ENCODE results near the gene SPTBN5.

The SPTBN5 gene

GRCh38 chr15:41825572-41826535, 68.0 kb downstream of the SPTBN5 start:
- TF ChIP-seq POLR2A (IDR thresholded peaks at IDR 0.05; ENCODE audit: low read length), result no peak
- TF ChIP-seq GATA1 (IDR thresholded peaks at IDR 0.05; ENCODE audit: low read depth, low read length), result no peak
- DNase-seq, result no peak

- no peak for DNase-seq
- TF ChIP-seq POLR2A (IDR thresholded peaks at IDR 0.05; ENCODE audit: low read length) (no peak), GATA1 (IDR thresholded peaks at IDR 0.05; ENCODE audit: low read depth, low read length) (no peak)
Measured at GRCh38 chr15:41825145-41825544, 68.7 kb downstream of the SPTBN5 start.

GRCh38 chr15:41824062-41824745, 69.6 kb downstream of the SPTBN5 start:
- no peak for DNase-seq
- TF ChIP-seq POLR2A (IDR thresholded peaks at IDR 0.05; ENCODE audit: low read length), result no peak
- no peak for TF ChIP-seq GATA1 (IDR thresholded peaks at IDR 0.05; ENCODE audit: low read depth, low read length)

GRCh38 chr15:41823502-41823901, 70.4 kb downstream of the SPTBN5 start:
- no peak for DNase-seq
- TF ChIP-seq POLR2A (IDR thresholded peaks at IDR 0.05; ENCODE audit: low read length) (no peak), GATA1 (IDR thresholded peaks at IDR 0.05; ENCODE audit: low read depth, low read length) (no peak)

GRCh38 chr15:41822957-41823356, 70.9 kb downstream of the SPTBN5 start:
- no peak for DNase-seq
- TF ChIP-seq GATA1 (IDR thresholded peaks at IDR 0.05; ENCODE audit: low read depth, low read length) (no peak), POLR2A (IDR thresholded peaks at IDR 0.05; ENCODE audit: low read length) (no peak)

- no peak for DNase-seq
- TF ChIP-seq POLR2A (IDR thresholded peaks at IDR 0.05; ENCODE audit: low read length) (no peak), GATA1 (IDR thresholded peaks at IDR 0.05; ENCODE audit: low read depth, low read length) (no peak)
Measured at GRCh38 chr15:41822471-41822870, 71.4 kb downstream of the SPTBN5 start.

GRCh38 chr15:41821831-41822230, 72.0 kb downstream of the SPTBN5 start:
- TF ChIP-seq GATA1 (IDR thresholded peaks at IDR 0.05; ENCODE audit: low read depth, low read length) (no peak), POLR2A (IDR thresholded peaks at IDR 0.05; ENCODE audit: low read length) (no peak)
- no peak for DNase-seq

GRCh38 chr15:41820791-41821423, 72.9 kb downstream of the SPTBN5 start:
- TF ChIP-seq POLR2A (IDR thresholded peaks at IDR 0.05; ENCODE audit: low read length), result no peak
- TF ChIP-seq GATA1 (IDR thresholded peaks at IDR 0.05; ENCODE audit: low read depth, low read length), result no peak
- no peak for DNase-seq

GRCh38 chr15:41819455-41820050, 74.3 kb downstream of the SPTBN5 start:
- TF ChIP-seq POLR2A (IDR thresholded peaks at IDR 0.05; ENCODE audit: low read length), result no peak
- TF ChIP-seq GATA1 (IDR thresholded peaks at IDR 0.05; ENCODE audit: low read depth, low read length), result no peak
- no peak for DNase-seq

GRCh38 chr15:41817781-41818180, 76.1 kb downstream of the SPTBN5 start:
- DNase-seq, result no peak
- no peak for TF ChIP-seq POLR2A (IDR thresholded peaks at IDR 0.05; ENCODE audit: low read length)
- no peak for TF ChIP-seq GATA1 (IDR thresholded peaks at IDR 0.05; ENCODE audit: low read depth, low read length)

- no peak for DNase-seq
- no peak for TF ChIP-seq GATA1 (IDR thresholded peaks at IDR 0.05; ENCODE audit: low read depth, low read length)
- no peak for TF ChIP-seq POLR2A (IDR thresholded peaks at IDR 0.05; ENCODE audit: low read length)
Measured at GRCh38 chr15:41817327-41817726, 76.5 kb downstream of the SPTBN5 start.

GRCh38 chr15:41816788-41817187, 77.1 kb downstream of the SPTBN5 start:
- no peak for TF ChIP-seq GATA1 (IDR thresholded peaks at IDR 0.05; ENCODE audit: low read depth, low read length)
- no peak for TF ChIP-seq POLR2A (IDR thresholded peaks at IDR 0.05; ENCODE audit: low read length)
- no peak for DNase-seq

GRCh38 chr15:41814534-41814933, 79.3 kb downstream of the SPTBN5 start:
- DNase-seq, result no peak

GRCh38 chr15:41813426-41813825, 80.4 kb downstream of the SPTBN5 start:
- TF ChIP-seq POLR2A (IDR thresholded peaks at IDR 0.05; ENCODE audit: low read length), result no peak
- no peak for TF ChIP-seq GATA1 (IDR thresholded peaks at IDR 0.05; ENCODE audit: low read depth, low read length)
- DNase-seq, result no peak

More at GRCh38 chr15:41814534-41814933, 79.3 kb downstream of the SPTBN5 start:
- TF ChIP-seq POLR2A (IDR thresholded peaks at IDR 0.05; ENCODE audit: low read length) (no peak), GATA1 (IDR thresholded peaks at IDR 0.05; ENCODE audit: low read depth, low read length) (no peak)

All from erythroblast (primary cell).